ENCODE results near the gene CTAG1A. TPM values are rescaled to one million over a fixed set of nuclear protein-coding genes. Genes with fewer than 3 reads are reported as not detected.

CTAG1A gene
- total RNA-seq, 1 experiment from 2014 or later = not detected

- peaks cover 3% of the 10 kb centered on the region; the same call in 1 of the 2 replicates for H3K79me2 ChIP-seq (ENCODE audit: insufficient read depth, low read length)
- TF ChIP-seq CTCF (conservative IDR thresholded peaks at IDR 0.05) = no peak
- no CpG with 5 or more reads among the region's 92 CpGs for WGBS (ENCODE audit: extremely low coverage, insufficient read length, low lambda C conversion rate)
Observed at GRCh38 chrX:154546354-154547244, 38.3 kb upstream of the CTAG1A start, which contains the start of gene G6PD. Gene G6PD, minus strand, starts transcription at chrX:154546846. Its CDS starts 691 bp downstream, at chrX:154546155.

More at GRCh38 chrX:154546354-154547244, 38.3 kb upstream of the CTAG1A start, which contains the start of gene G6PD:
- DNase-seq = peak; percentile 76
- no peak within 1 kb of the TSS for H4K5ac ChIP-seq (ENCODE audit: insufficient read length, low read depth, low read length)
- Mint-ChIP-seq H3K4me3 (peak within 1 kb of the TSS; percentile 86 to 92), H3K9me3 (peaks cover 57 to 71% of the 10 kb centered on the region in 2 experiments), H3K36me3 (ENCODE audit: insufficient read depth in 1 of 3, low read depth in 3 of 3) (peaks cover 22 to 46% (median 42%) of the 10 kb centered on the region in 3 experiments), H3K4me1 (peaks cover 4 to 12% of the 10 kb centered on the region in 2 experiments), H3K27me3 (ENCODE audit: low read depth) (no peaks in the 10 kb centered on the region; the same call in none of the 2 replicates), H3K27ac (peak within 1 kb of the TSS; percentile 71 to 96 (median 95))
- H2BK20ac ChIP-seq (ENCODE audit: low read depth, low read length, poor library complexity, severe bottlenecking) = no peak within 1 kb of the TSS
- no peaks in the 10 kb centered on the region for H3K4me1 ChIP-seq (ENCODE audit: insufficient read depth, low read length)
- H3T11ph ChIP-seq (ENCODE audit: low read length) = no peak within 1 kb of the TSS
- H2BK12ac ChIP-seq (ENCODE audit: insufficient read length, low read depth, low read length) = no peak within 1 kb of the TSS
- H3K27me3 ChIP-seq (ENCODE audit: insufficient read depth, low read length) = no peaks in the 10 kb centered on the region
- H3K9me3 ChIP-seq (ENCODE audit: control insufficient read depth, low read depth, low read length) = peaks cover 42% of the 10 kb centered on the region
- no peaks in the 10 kb centered on the region for H4K20me1 ChIP-seq (ENCODE audit: control insufficient read depth, insufficient read depth, insufficient read length)
- H2BK5ac ChIP-seq (ENCODE audit: insufficient read length, low read length) = no peak within 1 kb of the TSS
- H3K9ac ChIP-seq (ENCODE audit: extremely low read depth, insufficient read length, low read length) = peak within 1 kb of the TSS; percentile 73
- H3K79me1 ChIP-seq (ENCODE audit: insufficient read depth, low read depth, low read length, poor library complexity, severe bottlenecking) = no peaks in the 10 kb centered on the region
- H3K4ac ChIP-seq (ENCODE audit: low read depth, low read length) = no peak within 1 kb of the TSS
- no peak within 1 kb of the TSS for H3K27ac ChIP-seq (ENCODE audit: insufficient read length, low read depth, low read length)
- no peak within 1 kb of the TSS for H3K56ac ChIP-seq (ENCODE audit: insufficient read length, low read depth, low read length)
- H2AFZ ChIP-seq (ENCODE audit: low read length) = no peak within 1 kb of the TSS
- no peak within 1 kb of the TSS for H2BK15ac ChIP-seq (ENCODE audit: low read depth, low read length)
- no peak within 1 kb of the TSS for H4K8ac ChIP-seq (replicated peaks; ENCODE audit: insufficient read length, low read depth, low read length)
- peak within 1 kb of the TSS; percentile 46; the same call in 1 of the 2 replicates for H3K14ac ChIP-seq (ENCODE audit: insufficient read depth, low read length)
- H3K23me2 ChIP-seq (ENCODE audit: insufficient read length, low read depth, low read length, poor library complexity, severe bottlenecking) = peaks cover 6% of the 10 kb centered on the region
- peak within 1 kb of the TSS; percentile 84 for H3K18ac ChIP-seq (ENCODE audit: insufficient read length, low read depth, low read length)
- H3K4me2 ChIP-seq (ENCODE audit: insufficient read depth, insufficient read length, low read length) = peak within 1 kb of the TSS; percentile 100
- no peak within 1 kb of the TSS for H2AK5ac ChIP-seq (ENCODE audit: insufficient read length, low read length)
- no peak within 1 kb of the TSS for H4K91ac ChIP-seq (ENCODE audit: insufficient read length, low read depth, low read length)
- no peak within 1 kb of the TSS for H2BK120ac ChIP-seq (ENCODE audit: low read depth, low read length, poor library complexity, severe bottlenecking)
- H3K23ac ChIP-seq (ENCODE audit: insufficient read length, low read depth, low read length) = no peak within 1 kb of the TSS
